DOHH2 (cell line): Measurements from ENCODE around the gene PRND.

Source experiments
- H3F3A ChIP-seq: fragments of 200-600 bp; sonication (generic), shearing (Covaris generic); 2 replicates; pipeline ENCODE4 v1.6.0; 2016; ENCODE audit warnings: antibody characterized with exemption, mild to moderate bottlenecking; ENCODE audit not compliant: control insufficient read depth, insufficient read depth
- H3K27ac ChIP-seq: fragments of 200-600 bp; sonication (generic); 2 replicates; pipeline ENCODE4 v1.5.1; 2014; ENCODE audit warnings: low read depth, mild to moderate bottlenecking, low read length, moderate library complexity
- H3K27me3 ChIP-seq: fragments of 200-600 bp; sonication (generic); 2 replicates; pipeline ENCODE4 v1.6.1; 2014; ENCODE audit warnings: mild to moderate bottlenecking, low read length, mixed read lengths; ENCODE audit not compliant: control insufficient read depth
- H3K36me3 ChIP-seq: fragments of 200-600 bp; sonication (generic); 2 replicates; pipeline ENCODE4 v1.6.1; 2014; ENCODE audit warnings: mild to moderate bottlenecking, low read length, moderate library complexity, mixed read lengths; ENCODE audit not compliant: control insufficient read depth
- H3K4me1 ChIP-seq: fragments of 200-600 bp; sonication (generic); 2 replicates; pipeline ENCODE4 v1.6.1; 2014; ENCODE audit warnings: mild to moderate bottlenecking, low read length, mixed read lengths; ENCODE audit not compliant: control insufficient read depth
- H3K4me2 ChIP-seq: fragments of 200-600 bp; sonication (generic); 2 replicates; pipeline ENCODE4 v1.6.0; 2014; ENCODE audit warnings: mild to moderate bottlenecking, low read length, moderate library complexity
- H3K4me3 ChIP-seq: fragments of 200-600 bp; sonication (generic); 2 replicates; pipeline ENCODE4 v1.5.1; 2014; ENCODE audit warnings: mild to moderate bottlenecking, low read length, mixed read lengths
- H3K79me2 ChIP-seq: fragments of 200-600 bp; sonication (generic); 2 replicates; pipeline ENCODE4 v1.6.1; 2014; ENCODE audit warnings: mild to moderate bottlenecking, low read length, mixed read lengths; ENCODE audit not compliant: control insufficient read depth
- H3K9me2 ChIP-seq: fragments of 200-600 bp; sonication (generic); replicated peaks from 2 replicates; pipeline ENCODE4 v1.6.1; 2014; ENCODE audit warnings: mild to moderate bottlenecking, low read length, mixed read lengths; ENCODE audit not compliant: control insufficient read depth
- H3K9me3 ChIP-seq: fragments of 200-600 bp; sonication (generic); 2 replicates; pipeline ENCODE4 v1.6.1; 2014; ENCODE audit warnings: antibody characterized with exemption, low read length, mixed read lengths; ENCODE audit not compliant: control insufficient read depth, insufficient read depth
- H4K20me1 ChIP-seq: fragments of 200-600 bp; sonication (generic); 2 replicates; pipeline ENCODE4 v1.6.0; 2014; ENCODE audit warnings: low read depth, mild to moderate bottlenecking, antibody characterized with exemption, low read length, moderate library complexity; ENCODE audit not compliant: control insufficient read depth, insufficient read depth
- EZH2phosphoT487 ChIP-seq: fragments of 200-600 bp; sonication (generic); IDR thresholded peaks from 2 replicates; pipeline ENCODE4 v1.6.1; 2017; ENCODE audit warnings: borderline replicate concordance, mild to moderate bottlenecking, antibody characterized with exemption, low read length, moderate library complexity, mixed read lengths
- TF ChIP-seq, protein P1 (sequence below): fragments of 200-600 bp; sonication (generic); IDR thresholded peaks from one replicate; pipeline ENCODE4 v1.5.1; 2014; ENCODE audit warnings: antibody characterized with exemption, mild to moderate bottlenecking, low read depth, low read length; ENCODE audit not compliant: poor library complexity, severe bottlenecking

Gene PRND

GRCh38 chr20:4776079-4776630 lies 54.4 kb downstream of the PRND start:
- H4K20me1 ChIP-seq: no peaks in the 10 kb centered on the region
- no peaks in the 10 kb centered on the region for H3K4me1 ChIP-seq
- no peak overlapping the region for H3K27ac ChIP-seq
- H3K36me3 ChIP-seq: no peaks in the 10 kb centered on the region; the same call in 1 of the 2 replicates
- H3F3A ChIP-seq: peaks cover 11% of the 10 kb centered on the region; the same call in 1 of the 2 replicates
- no peak overlapping the region for H3K4me3 ChIP-seq
- H3K4me2 ChIP-seq: no peak overlapping the region
- TF ChIP-seq, protein P1, sequence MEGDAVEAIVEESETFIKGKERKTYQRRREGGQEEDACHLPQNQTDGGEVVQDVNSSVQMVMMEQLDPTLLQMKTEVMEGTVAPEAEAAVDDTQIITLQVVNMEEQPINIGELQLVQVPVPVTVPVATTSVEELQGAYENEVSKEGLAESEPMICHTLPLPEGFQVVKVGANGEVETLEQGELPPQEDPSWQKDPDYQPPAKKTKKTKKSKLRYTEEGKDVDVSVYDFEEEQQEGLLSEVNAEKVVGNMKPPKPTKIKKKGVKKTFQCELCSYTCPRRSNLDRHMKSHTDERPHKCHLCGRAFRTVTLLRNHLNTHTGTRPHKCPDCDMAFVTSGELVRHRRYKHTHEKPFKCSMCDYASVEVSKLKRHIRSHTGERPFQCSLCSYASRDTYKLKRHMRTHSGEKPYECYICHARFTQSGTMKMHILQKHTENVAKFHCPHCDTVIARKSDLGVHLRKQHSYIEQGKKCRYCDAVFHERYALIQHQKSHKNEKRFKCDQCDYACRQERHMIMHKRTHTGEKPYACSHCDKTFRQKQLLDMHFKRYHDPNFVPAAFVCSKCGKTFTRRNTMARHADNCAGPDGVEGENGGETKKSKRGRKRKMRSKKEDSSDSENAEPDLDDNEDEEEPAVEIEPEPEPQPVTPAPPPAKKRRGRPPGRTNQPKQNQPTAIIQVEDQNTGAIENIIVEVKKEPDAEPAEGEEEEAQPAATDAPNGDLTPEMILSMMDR: no peak
- TF ChIP-seq EZH2phosphoT487: no peak
- H3K27me3 ChIP-seq: no peaks in the 10 kb centered on the region
- H3K9me2 ChIP-seq: no peaks in the 10 kb centered on the region
- no peaks in the 10 kb centered on the region for H3K79me2 ChIP-seq
- peaks cover 15% of the 10 kb centered on the region for H3K9me3 ChIP-seq
